CD4-positive, alpha-beta T cell (primary cell): ENCODE results near the gene ARHGAP27. TPM values are rescaled to one million over a fixed set of nuclear protein-coding genes. Genes with fewer than 3 reads are reported as not detected.

Source experiments
- ATAC-seq: fragments of 200-7000 bp; cut with Tn5 transposase; one replicate; pipeline ENCODE4 v1.10.0; 2022; ENCODE audit warnings: mild to moderate bottlenecking; ENCODE audit not compliant: poor library complexity
- CTCF ChIA-PET: fragments of 350-600 bp; sonication (Branson Sonifier 250); formaldehyde crosslinking; loops from one replicate; lab custom pipeline; 2021; ENCODE audit warnings: antibody characterized with exemption, inconsistent platforms; lab: Charles Lee
- POLR2A ChIA-PET: fragments of 350-600 bp; sonication (Branson Sonifier 250); formaldehyde crosslinking; loops from one replicate; lab custom pipeline; 2021; ENCODE audit warnings: antibody characterized with exemption, inconsistent platforms; lab: Charles Lee
- DNase-seq, 14 experiments: peaks; one replicate each; pipeline ENCODE4 v3.0.0-alpha.2; 2013 to 2020; ENCODE audit warnings: mixed read lengths in 2 of 14
- H3K27ac ChIP-seq, 2 donors: one replicate each; pipeline versions ENCODE4 v1.5.1 to v1.7.0; 2013; ENCODE audit warnings: low read length in 2 of 2, low read depth in 1 of 2, mild to moderate bottlenecking in 1 of 2
- H3K27me3 ChIP-seq, 2 experiments: 1 replicate in 1 of 2; 2 replicates in 1 of 2; pipeline versions ENCODE4 v1.6.1 to v1.7.0; 2013; ENCODE audit warnings: low read length in 2 of 2, control low read depth in 1 of 2, mild to moderate bottlenecking in 1 of 2, moderate library complexity in 1 of 2; ENCODE audit not compliant: insufficient read depth in 2 of 2, control insufficient read depth in 1 of 2
- H3K36me3 ChIP-seq: one replicate; pipeline ENCODE4 v1.6.1; 2013; ENCODE audit warnings: low read length, control low read depth; ENCODE audit not compliant: insufficient read depth
- H3K4me1 ChIP-seq: one replicate; pipeline ENCODE4 v1.6.1; 2013; ENCODE audit warnings: low read length, control low read depth; ENCODE audit not compliant: insufficient read depth
- H3K4me3 ChIP-seq: one replicate; pipeline ENCODE4 v1.5.1; 2013; ENCODE audit warnings: mild to moderate bottlenecking, low read length, moderate library complexity
- H3K9me3 ChIP-seq, 2 experiments: 1 replicate in 1 of 2; 2 replicates in 1 of 2; pipeline versions ENCODE4 v1.6.1 to v1.7.0; 2013; ENCODE audit warnings: low read length in 2 of 2, mild to moderate bottlenecking in 2 of 2, control low read depth in 1 of 2, moderate library complexity in 1 of 2; ENCODE audit not compliant: control insufficient read depth in 1 of 2, insufficient read depth in 1 of 2
- H3K27ac Mint-ChIP-seq: one replicate; pipeline ENCODE4 v1.8.0; 2020; ENCODE audit warnings: mixed read lengths
- H3K27me3 Mint-ChIP-seq: one replicate; pipeline ENCODE4 v1.8.0; 2021; ENCODE audit warnings: mixed read lengths
- H3K36me3 Mint-ChIP-seq: one replicate; pipeline ENCODE4 v1.8.0; 2021; ENCODE audit warnings: low read depth, mixed read lengths
- H3K4me1 Mint-ChIP-seq: one replicate; pipeline ENCODE4 v1.8.0; 2021; ENCODE audit warnings: low read depth, mixed read lengths
- H3K4me3 Mint-ChIP-seq: one replicate; pipeline ENCODE4 v1.8.0; 2020; ENCODE audit warnings: mild to moderate bottlenecking, mixed read lengths
- H3K9me3 Mint-ChIP-seq: one replicate; pipeline ENCODE4 v1.8.0; 2020; ENCODE audit warnings: mixed read lengths
- intact Hi-C, 2 experiments: fragments of 100-400 bp; cut with DNase I in 1 of 2; cut with micrococcal nuclease in 1 of 2; formaldehyde crosslinking; loops; one replicate each; pipeline versions ENCODE4 v1.15.1 to v1.9.0; 2023 to 2025; cut with DNase I, micrococcal nuclease
- total RNA-seq, 174 experiments: library from RNA in 2 of 174; stranded (reverse) in 2 of 174; gene quantifications; one replicate each; pipeline ENCODE4 v1.2.3 and lab custom pipeline; 2021 to 2026
- TF ChIP-seq, protein P1 (sequence below): fragments of 200-600 bp; IDR thresholded peaks from one replicate; pipeline ENCODE4 v1.8.0; 2022; ENCODE audit warnings: antibody characterized with exemption, mild to moderate bottlenecking

Gene ARHGAP27
- total RNA-seq, 2 experiments from 2014 or later, result 33.3 to 35.2 TPM

DNA sequence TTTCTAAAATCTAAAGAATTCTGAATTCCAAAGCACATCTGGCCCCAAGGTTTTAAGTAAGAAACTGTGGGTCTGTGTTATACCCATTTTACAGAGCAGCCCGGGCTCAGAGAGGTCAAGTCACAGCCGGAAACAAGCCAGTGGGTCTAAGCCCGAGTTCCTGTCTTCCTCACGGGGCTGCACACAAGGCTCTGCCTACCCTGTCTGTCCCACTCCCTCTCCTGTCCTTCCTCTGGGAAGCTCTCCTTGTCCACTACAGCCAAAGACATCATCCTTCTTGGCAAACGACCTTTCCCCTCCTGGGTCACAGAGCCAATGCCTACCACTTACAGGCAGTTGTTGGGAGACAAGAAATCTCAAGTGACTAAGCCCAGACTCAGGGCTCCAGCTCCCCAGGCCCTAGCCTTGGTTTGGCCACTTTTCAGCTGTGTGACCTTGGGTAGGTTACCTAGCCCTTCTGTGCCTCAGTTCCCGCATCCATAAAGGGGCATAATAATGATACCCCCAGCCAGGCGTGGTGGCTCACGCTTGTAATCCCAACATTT lies 60.3 kb downstream of the ARHGAP27 start:
- Mint-ChIP-seq H3K9me3 (no peaks in the 10 kb centered on the region), H3K27me3 (peaks cover 27% of the 10 kb centered on the region), H3K36me3 (no peaks in the 10 kb centered on the region), H3K4me3 (no peak overlapping the region), H3K27ac (no peak overlapping the region), H3K4me1 (peaks cover 13% of the 10 kb centered on the region)
- Histone ChIP-seq H3K36me3 (no peaks in the 10 kb centered on the region), H3K4me3 (no peak overlapping the region), H3K27me3 (peaks cover 4 to 8% of the 10 kb centered on the region in 2 experiments), H3K9me3 (no peaks in the 10 kb centered on the region), H3K4me1 (peaks cover 12% of the 10 kb centered on the region), H3K27ac (no peak overlapping the region)
- TF ChIP-seq, protein P1, sequence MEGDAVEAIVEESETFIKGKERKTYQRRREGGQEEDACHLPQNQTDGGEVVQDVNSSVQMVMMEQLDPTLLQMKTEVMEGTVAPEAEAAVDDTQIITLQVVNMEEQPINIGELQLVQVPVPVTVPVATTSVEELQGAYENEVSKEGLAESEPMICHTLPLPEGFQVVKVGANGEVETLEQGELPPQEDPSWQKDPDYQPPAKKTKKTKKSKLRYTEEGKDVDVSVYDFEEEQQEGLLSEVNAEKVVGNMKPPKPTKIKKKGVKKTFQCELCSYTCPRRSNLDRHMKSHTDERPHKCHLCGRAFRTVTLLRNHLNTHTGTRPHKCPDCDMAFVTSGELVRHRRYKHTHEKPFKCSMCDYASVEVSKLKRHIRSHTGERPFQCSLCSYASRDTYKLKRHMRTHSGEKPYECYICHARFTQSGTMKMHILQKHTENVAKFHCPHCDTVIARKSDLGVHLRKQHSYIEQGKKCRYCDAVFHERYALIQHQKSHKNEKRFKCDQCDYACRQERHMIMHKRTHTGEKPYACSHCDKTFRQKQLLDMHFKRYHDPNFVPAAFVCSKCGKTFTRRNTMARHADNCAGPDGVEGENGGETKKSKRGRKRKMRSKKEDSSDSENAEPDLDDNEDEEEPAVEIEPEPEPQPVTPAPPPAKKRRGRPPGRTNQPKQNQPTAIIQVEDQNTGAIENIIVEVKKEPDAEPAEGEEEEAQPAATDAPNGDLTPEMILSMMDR, result no peak
- ATAC-seq, result no peak
- ChIA-PET POLR2A (interaction anchor here (1.0 to 2.2 kb wide), 2 partner anchors 55 to 60 kb away, joined by 3 to 10 read pairs; partner anchors contain the start of gene MAP3K14), CTCF (interaction anchor here (1.2 kb wide), 1 partner anchor 13 kb away, joined by 3 read pairs; no protein-coding TSS in a partner anchor)
- intact Hi-C loops, result no loop called here
- DNase-seq, result peak in 1 of 14 experiments; percentile 25

DNA sequence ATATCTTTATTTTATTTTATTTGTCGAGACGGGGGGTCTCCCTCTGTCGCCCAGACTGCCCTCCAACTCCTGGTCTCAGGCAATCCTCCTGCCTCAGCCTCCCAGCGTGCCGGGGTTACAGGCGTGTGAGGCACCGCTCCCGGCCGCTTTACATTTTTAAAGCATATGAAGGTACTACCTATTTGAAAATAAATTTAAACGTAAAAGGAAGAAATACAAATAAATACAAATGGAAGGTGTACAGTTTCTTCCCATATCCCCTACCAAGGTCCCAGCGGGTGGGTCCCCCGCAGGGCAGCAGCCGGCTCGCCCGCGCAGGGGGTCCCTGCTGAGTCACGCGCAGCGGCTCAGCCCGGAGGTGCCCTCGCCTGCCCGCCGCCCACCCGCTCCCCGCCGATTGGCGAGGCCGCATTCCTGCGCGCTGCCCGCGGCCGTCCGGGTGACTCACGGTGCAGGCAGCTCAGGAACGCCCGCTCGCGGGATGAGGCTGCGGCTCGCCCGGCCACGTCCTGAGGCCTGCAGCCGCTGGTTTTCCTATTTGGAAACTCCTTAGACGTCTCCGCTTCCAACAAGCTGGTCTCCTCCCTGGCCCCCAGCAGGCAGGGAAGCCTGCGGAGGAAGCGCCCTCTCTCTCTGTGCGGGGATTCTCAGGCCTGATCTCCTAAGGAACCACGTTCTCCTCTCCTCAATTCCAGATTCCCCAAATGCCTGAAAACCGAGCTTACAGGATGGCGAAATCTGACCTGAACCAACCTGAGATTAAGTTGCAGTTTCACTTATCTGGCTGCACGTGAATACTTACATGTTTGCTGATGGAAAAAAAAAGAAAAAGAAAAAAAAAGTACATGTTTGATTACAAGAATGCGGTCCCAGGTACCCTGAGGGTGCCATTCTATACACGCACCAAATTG lies 61.0 kb downstream of the ARHGAP27 start:
- Histone ChIP-seq H3K36me3 (no peaks in the 10 kb centered on the region), H3K27ac (no peak overlapping the region), H3K27me3 (peaks cover 4 to 8% of the 10 kb centered on the region in 2 experiments), H3K9me3 (no peaks in the 10 kb centered on the region), H3K4me1 (peaks cover 12% of the 10 kb centered on the region), H3K4me3 (no peak overlapping the region)
- Mint-ChIP-seq H3K36me3 (no peaks in the 10 kb centered on the region), H3K4me1 (peaks cover 13% of the 10 kb centered on the region), H3K4me3 (peak overlapping the region; percentile 74), H3K27me3 (peaks cover 27% of the 10 kb centered on the region), H3K9me3 (no peaks in the 10 kb centered on the region), H3K27ac (no peak overlapping the region)
- DNase-seq (peak in 5 of 14 experiments; percentile 20 to 54 (median 44)), ATAC-seq (no peak)
- TF ChIP-seq, protein P1, result no peak
- ChIA-PET POLR2A (interaction anchor here (1.0 to 2.2 kb wide), 3 partner anchors 55 to 210 kb away, joined by 3 to 10 read pairs (median 3); partner anchors contain the start of genes HEXIM2 and MAP3K14), CTCF (interaction anchor here (1.2 kb wide), 1 partner anchor 14 kb away, joined by 3 read pairs; no protein-coding TSS in a partner anchor)
- intact Hi-C loops, result no loop called here

DNA sequence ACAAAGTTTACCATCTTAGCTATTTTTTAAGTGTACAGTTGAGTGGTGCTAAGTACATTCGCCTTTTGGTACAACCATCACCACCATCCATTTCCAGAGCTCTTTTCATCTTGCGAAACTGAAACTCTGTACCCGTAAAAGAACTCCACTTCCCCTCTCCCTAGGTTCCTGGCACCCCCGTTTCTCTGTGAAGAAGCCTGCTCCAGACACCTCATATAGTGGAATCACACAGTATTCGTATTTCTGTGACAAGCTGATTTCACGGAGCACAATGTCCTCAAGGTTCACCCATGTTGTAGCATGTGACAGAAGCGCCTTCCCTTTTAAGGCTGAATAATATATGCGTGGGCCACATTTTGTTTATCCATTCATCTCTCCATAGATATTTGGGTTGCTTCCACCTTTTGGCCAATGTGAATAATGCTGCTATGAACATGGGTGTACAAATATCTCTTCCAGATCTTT lies 61.7 kb downstream of the ARHGAP27 start:
- intact Hi-C loops, result no loop called here

More for the DNA sequence above, 61.7 kb downstream of the ARHGAP27 start:
- POLR2A ChIA-PET, result interaction anchor here (1.0 to 2.2 kb wide), 3 partner anchors 54 to 209 kb away, joined by 3 to 10 read pairs (median 3); partner anchors contain the start of genes HEXIM2 and MAP3K14
- H3K4me1 ChIP-seq, result peaks cover 12% of the 10 kb centered on the region
- Mint-ChIP-seq H3K9me3 (no peaks in the 10 kb centered on the region), H3K4me1 (peaks cover 13% of the 10 kb centered on the region), H3K27me3 (peaks cover 29% of the 10 kb centered on the region), H3K4me3 (peak overlapping the region; percentile 1), H3K36me3 (no peaks in the 10 kb centered on the region), H3K27ac (no peak overlapping the region)
- DNase-seq (no peak), ATAC-seq (no peak)
- no peak overlapping the region for H3K4me3 ChIP-seq
- TF ChIP-seq, protein P1, result no peak
- CTCF ChIA-PET, result interaction anchor here (1.2 kb wide), 1 partner anchor 15 kb away, joined by 3 read pairs; no protein-coding TSS in a partner anchor
- H3K9me3 ChIP-seq, result no peaks in the 10 kb centered on the region
- no peaks in the 10 kb centered on the region for H3K36me3 ChIP-seq
- peaks cover 4 to 8% of the 10 kb centered on the region in 2 experiments for H3K27me3 ChIP-seq
- H3K27ac ChIP-seq, result no peak overlapping the region
